Right lobe of liver (tissue), 4 donors: ENCODE measurements around the gene ITM2B.

Source experiments
- POLR2A ChIP-seq: fragments of 450-650 bp; IDR thresholded peaks from one replicate; pipeline ENCODE4 v1.6.1; 2017; ENCODE audit warnings: antibody characterized with exemption, mild to moderate bottlenecking
- TF ChIP-seq, protein P1 (sequence below), 4 donors: fragments of 200-600 bp in 3 of 4; fragments of 450-650 bp in 1 of 4; IDR thresholded peaks; one replicate each; pipeline versions ENCODE4 v1.5.1 to v1.8.0; 2016 to 2022; ENCODE audit warnings: antibody characterized with exemption in 4 of 4, mild to moderate bottlenecking in 2 of 4
- donor health status: DM: no; HTN: no; CAD: no.
- donor health status: DM: no; HTN: no; CAD: no.
- donor health status: DM: no; HTN: yes; CAD: no.

- no peak for TF ChIP-seq POLR2A
- TF ChIP-seq, protein P1, sequence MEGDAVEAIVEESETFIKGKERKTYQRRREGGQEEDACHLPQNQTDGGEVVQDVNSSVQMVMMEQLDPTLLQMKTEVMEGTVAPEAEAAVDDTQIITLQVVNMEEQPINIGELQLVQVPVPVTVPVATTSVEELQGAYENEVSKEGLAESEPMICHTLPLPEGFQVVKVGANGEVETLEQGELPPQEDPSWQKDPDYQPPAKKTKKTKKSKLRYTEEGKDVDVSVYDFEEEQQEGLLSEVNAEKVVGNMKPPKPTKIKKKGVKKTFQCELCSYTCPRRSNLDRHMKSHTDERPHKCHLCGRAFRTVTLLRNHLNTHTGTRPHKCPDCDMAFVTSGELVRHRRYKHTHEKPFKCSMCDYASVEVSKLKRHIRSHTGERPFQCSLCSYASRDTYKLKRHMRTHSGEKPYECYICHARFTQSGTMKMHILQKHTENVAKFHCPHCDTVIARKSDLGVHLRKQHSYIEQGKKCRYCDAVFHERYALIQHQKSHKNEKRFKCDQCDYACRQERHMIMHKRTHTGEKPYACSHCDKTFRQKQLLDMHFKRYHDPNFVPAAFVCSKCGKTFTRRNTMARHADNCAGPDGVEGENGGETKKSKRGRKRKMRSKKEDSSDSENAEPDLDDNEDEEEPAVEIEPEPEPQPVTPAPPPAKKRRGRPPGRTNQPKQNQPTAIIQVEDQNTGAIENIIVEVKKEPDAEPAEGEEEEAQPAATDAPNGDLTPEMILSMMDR (IDR thresholded peaks at IDR 0.05), result no peak
Measured at GRCh38 chr13:48281556-48281955, 48.5 kb downstream of the ITM2B start.
